H1 (cell line): Measurements from ENCODE around the gene NEURL4. TPM values are rescaled to one million over a fixed set of nuclear protein-coding genes. Genes with fewer than 3 reads are reported as not detected.
A peak's percentile ranks its signal among the peaks of the same experiment; 100 is the strongest.

Experiments
- CTCF ChIA-PET: fragments of 300-600 bp; sonication (Branson Sonifier 250); formaldehyde crosslinking; loops from one replicate; lab custom pipeline; 2021; ENCODE audit not compliant: partially characterized antibody; lab: Charles Lee
- POLR2A ChIA-PET: fragments of 300-600 bp; sonication (Branson Sonifier 250); formaldehyde crosslinking; loops from one replicate; lab custom pipeline; 2021; ENCODE audit warnings: inconsistent platforms; ENCODE audit not compliant: partially characterized antibody; lab: Charles Lee
- DNase-seq, 2 experiments: peaks; one replicate each; pipeline versions ENCODE4 v3.0.0 to v3.0.0-alpha.2; 2010 to 2022; ENCODE audit warnings: low spot score in 2 of 2, low read depth in 1 of 2, mixed read lengths in 1 of 2
- FAIRE-seq: peaks from 2 replicates; lab custom pipeline; 2011; peaks lifted over from hg19 to GRCh38; lab: Jason Lieb, UNC
- H2AFZ ChIP-seq: 2 replicates; pipeline ENCODE4 v1.8.1; 2012; ENCODE audit warnings: low read length, inconsistent platforms
- H2AK5ac ChIP-seq: 2 replicates; pipeline ENCODE4 v1.6.1; 2013; ENCODE audit warnings: low read depth, low read length
- H2BK120ac ChIP-seq: replicated peaks from 2 replicates; pipeline ENCODE3; 2013; ENCODE audit warnings: low read depth, low read length, inconsistent platforms
- H2BK12ac ChIP-seq: 2 replicates; pipeline ENCODE4 v1.6.1; 2013; ENCODE audit warnings: low read depth, low read length
- H2BK15ac ChIP-seq: 2 replicates; pipeline ENCODE4 v1.6.1; 2013; ENCODE audit warnings: low read length
- H2BK20ac ChIP-seq: 2 replicates; pipeline ENCODE4 v1.6.1; 2013; ENCODE audit warnings: low read length
- H2BK5ac ChIP-seq: 2 replicates; pipeline ENCODE4 v1.6.1; 2013; ENCODE audit warnings: low read depth, low read length
- H3K14ac ChIP-seq: 2 replicates; pipeline ENCODE4 v1.6.1; 2013; ENCODE audit warnings: inconsistent platforms; ENCODE audit not compliant: insufficient read length
- H3K18ac ChIP-seq: 2 replicates; pipeline ENCODE4 v1.6.1; 2013; ENCODE audit warnings: low read length; ENCODE audit errors: extremely low read depth
- H3K23ac ChIP-seq: 2 replicates; pipeline ENCODE4 v1.6.1; 2013; ENCODE audit warnings: inconsistent platforms; ENCODE audit not compliant: insufficient read length
- H3K23me2 ChIP-seq: 2 replicates; pipeline ENCODE4 v1.6.1; 2013; ENCODE audit warnings: low read depth, low read length
- H3K27ac ChIP-seq: 2 replicates; pipeline ENCODE4 v1.6.1; 2011; ENCODE audit warnings: low read depth, low read length, inconsistent platforms
- H3K27me3 ChIP-seq, 4 experiments: replicated peaks in 1 of 4; 1 replicate in 1 of 4; 2 replicates in 3 of 4; pipeline versions ENCODE4 v1.6.1 to v1.8.1; 2011 to 2013; ENCODE audit warnings: low read length in 3 of 4, mild to moderate bottlenecking in 3 of 4, inconsistent platforms in 2 of 4, mixed read lengths in 2 of 4, moderate library complexity in 1 of 4; ENCODE audit not compliant: control insufficient read depth in 3 of 4, insufficient read depth in 3 of 4; ENCODE audit errors: extremely low read depth in 1 of 4
- H3K36me3 ChIP-seq, 4 experiments: 2 replicates each; pipeline versions ENCODE4 v1.6.1 to v1.8.1; 2011 to 2013; ENCODE audit warnings: mild to moderate bottlenecking in 4 of 4, low read length in 3 of 4, moderate library complexity in 2 of 4, control low read depth in 1 of 4, inconsistent platforms in 1 of 4; ENCODE audit not compliant: insufficient read depth in 4 of 4, control insufficient read depth in 2 of 4
- H3K4ac ChIP-seq: replicated peaks from 2 replicates; pipeline ENCODE3; 2013; ENCODE audit warnings: low read length, low read depth, mixed read lengths, inconsistent platforms; ENCODE audit not compliant: insufficient read length
- H3K4me1 ChIP-seq, 4 experiments: replicated peaks in 1 of 4; 1 replicate in 1 of 4; 2 replicates in 3 of 4; pipeline versions ENCODE4 v1.6.1 to v1.8.1; 2011 to 2013; ENCODE audit warnings: low read length in 3 of 4, inconsistent platforms in 2 of 4, mixed read lengths in 1 of 4; ENCODE audit not compliant: insufficient read depth in 4 of 4, control insufficient read depth in 3 of 4
- H3K4me2 ChIP-seq, 2 experiments: 2 replicates each; pipeline versions ENCODE4 v1.6.1 to v1.8.1; 2011 to 2013; ENCODE audit warnings: low read depth in 2 of 2, low read length in 2 of 2, control low read depth in 1 of 2, inconsistent platforms in 1 of 2, mild to moderate bottlenecking in 1 of 2; ENCODE audit not compliant: insufficient read depth in 1 of 2
- H3K4me3 ChIP-seq, 4 experiments: fragments of 200-600, 300-600 bp in 1 of 4; sonication (generic), shearing (Covaris generic), sonication (Bioruptor Twin) in 1 of 4; 2 replicates each; pipeline versions ENCODE4 v1.5.1 to v1.8.1; 2011 to 2016; ENCODE audit warnings: low read length in 4 of 4, low read depth in 3 of 4, control low read depth in 2 of 4, inconsistent platforms in 2 of 4, mild to moderate bottlenecking in 2 of 4, mixed read lengths in 1 of 4, moderate library complexity in 1 of 4; ENCODE audit not compliant: insufficient read depth in 2 of 4; ENCODE audit errors: extremely low read depth in 1 of 4
- H3K56ac ChIP-seq: replicated peaks from 2 replicates; pipeline ENCODE3; 2013; ENCODE audit warnings: low read depth, mild to moderate bottlenecking, mixed read lengths, low read length, inconsistent platforms; ENCODE audit not compliant: insufficient read length
- H3K79me1 ChIP-seq: 2 replicates; pipeline ENCODE4 v1.6.1; 2013; ENCODE audit warnings: low read depth, low read length, control low read depth
- H3K79me2 ChIP-seq, 2 experiments: 2 replicates each; pipeline versions ENCODE4 v1.6.1 to v1.8.1; 2012 to 2013; ENCODE audit warnings: low read length in 2 of 2, mild to moderate bottlenecking in 2 of 2, inconsistent platforms in 1 of 2; ENCODE audit not compliant: insufficient read depth in 2 of 2, control insufficient read depth in 1 of 2
- H3K9ac ChIP-seq, 4 experiments: replicated peaks in 1 of 4; 1 replicate in 1 of 4; 2 replicates in 3 of 4; pipeline versions ENCODE4 v1.6.1 to v1.8.1; 2011 to 2013; ENCODE audit warnings: low read depth in 3 of 4, low read length in 3 of 4, control low read depth in 2 of 4, mild to moderate bottlenecking in 2 of 4, moderate library complexity in 2 of 4, inconsistent platforms in 1 of 4; ENCODE audit errors: extremely low read depth in 1 of 4
- H3K9me3 ChIP-seq, 2 experiments: 2 replicates each; pipeline versions ENCODE4 v1.6.1 to v1.8.1; 2012 to 2013; ENCODE audit warnings: mild to moderate bottlenecking in 2 of 2, moderate library complexity in 2 of 2, control low read depth in 1 of 2, inconsistent platforms in 1 of 2, low read depth in 1 of 2, low read length in 1 of 2, mixed read lengths in 1 of 2; ENCODE audit not compliant: insufficient read depth in 2 of 2
- H4K20me1 ChIP-seq, 2 experiments: replicated peaks in 1 of 2; 2 replicates each; pipeline versions ENCODE3 to v1.8.1; 2011 to 2013; ENCODE audit warnings: inconsistent platforms in 2 of 2, low read length in 2 of 2, mild to moderate bottlenecking in 1 of 2; ENCODE audit not compliant: insufficient read depth in 2 of 2, control insufficient read depth in 1 of 2
- H4K5ac ChIP-seq: 2 replicates; pipeline ENCODE4 v1.6.1; 2013; ENCODE audit warnings: low read length, low read depth, mixed read lengths, inconsistent platforms; ENCODE audit not compliant: insufficient read length
- H4K8ac ChIP-seq: 2 replicates; pipeline ENCODE4 v1.8.0; 2013; ENCODE audit warnings: mild to moderate bottlenecking, moderate library complexity, low read length, inconsistent platforms; ENCODE audit not compliant: insufficient read depth; ENCODE audit errors: extremely low read depth
- H4K91ac ChIP-seq: replicated peaks from 2 replicates; pipeline ENCODE3; 2013; ENCODE audit warnings: low read length, mixed read lengths, inconsistent platforms; ENCODE audit not compliant: insufficient read length
- BCL11A ChIP-seq, 2 experiments: IDR thresholded peaks; one replicate each; pipeline ENCODE4 v1.6.1; 2011; ENCODE audit warnings: low read depth in 2 of 2, low read length in 2 of 2, mild to moderate bottlenecking in 2 of 2
- CHD2 ChIP-seq: IDR thresholded peaks from 2 replicates; pipeline ENCODE4 v1.6.1; 2012; ENCODE audit warnings: low read length, improper control_type of control experiment
- CREB1 ChIP-seq: IDR thresholded peaks from 2 replicates; pipeline ENCODE4 v1.6.1; 2012; ENCODE audit warnings: inconsistent platforms
- PHF8 ChIP-seq: fragments of 200-600 bp; sonication (generic); conservative IDR thresholded peaks from 2 replicates; pipeline ENCODE4 v1.7.1; 2012; ENCODE audit warnings: low read depth, mild to moderate bottlenecking, inconsistent platforms, low read length, moderate library complexity
- TCF12 ChIP-seq: IDR thresholded peaks from 2 replicates; pipeline ENCODE4 v1.6.1; 2011; ENCODE audit warnings: low read depth, mild to moderate bottlenecking, low read length
- WGBS, 2 experiments: shearing (Covaris generic) in 1 of 2; methylation state at CpG; one replicate each; pipeline versions ENCODE4 v1.1.6 to v1.1.7; 2013 to 2015; ENCODE audit warnings: low lambda C conversion rate in 2 of 2, mixed read lengths in 2 of 2, inconsistent platforms in 1 of 2, low coverage in 1 of 2, missing lambda C conversion rate in 1 of 2; ENCODE audit not compliant: insufficient replicate concordance in 2 of 2, insufficient coverage in 1 of 2, insufficient read length in 1 of 2; ENCODE audit errors: extremely low coverage in 1 of 2, missing lambda C conversion rate in 1 of 2; 5-methylcytosine and 5-hydroxymethylcytosine counted together
- polyA plus RNA-seq, 7 experiments: library from polyadenylated mRNA; depleted of rRNA in 3 of 7; stranded (reverse) in 5 of 7; unstranded in 2 of 7; fragments of >200 nt in 5 of 7; fragments of 200-250 nt in 2 of 7; gene quantifications; 1 replicate in 5 of 7; 2 replicates in 1 of 7; 4 replicates in 1 of 7; pipeline versions ENCODE4 v1.2.1 to v1.2.3, GENCODE V29; 2011 to 2013; ENCODE audit warnings: missing spikeins in 2 of 7, mixed read lengths in 2 of 7
- total RNA-seq: library from RNA; stranded (reverse); fragmentation: NEBNext Ultra II Directional; extraction: Animal tissue kit (Norgen Biotek cat#: 25700); gene quantifications from 2 replicates; pipeline ENCODE4 v1.2.1, GENCODE V29; 2021
- TF ChIP-seq, protein P1 (sequence below): IDR thresholded peaks from 2 replicates; pipeline ENCODE4 v1.6.1; 2012; ENCODE audit warnings: inconsistent platforms
- TF ChIP-seq, protein P2 (sequence below), 3 experiments: IDR thresholded peaks; 1 replicate in 2 of 3; 2 replicates in 1 of 3; pipeline versions ENCODE4 v1.5.1 to v1.6.1; 2011; ENCODE audit warnings: low read length in 3 of 3, mild to moderate bottlenecking in 3 of 3, inconsistent platforms in 2 of 3, low read depth in 1 of 3, moderate library complexity in 1 of 3; ENCODE audit not compliant: insufficient read depth in 1 of 3; ENCODE audit errors: control extremely low read depth in 1 of 3

Gene NEURL4
- total and polyA plus RNA-seq, 2 of the 8 experiments (the other 6 are each of a cell fraction or from before 2014, with no cell fraction given), result 29.6 to 46.8 TPM

DNA sequence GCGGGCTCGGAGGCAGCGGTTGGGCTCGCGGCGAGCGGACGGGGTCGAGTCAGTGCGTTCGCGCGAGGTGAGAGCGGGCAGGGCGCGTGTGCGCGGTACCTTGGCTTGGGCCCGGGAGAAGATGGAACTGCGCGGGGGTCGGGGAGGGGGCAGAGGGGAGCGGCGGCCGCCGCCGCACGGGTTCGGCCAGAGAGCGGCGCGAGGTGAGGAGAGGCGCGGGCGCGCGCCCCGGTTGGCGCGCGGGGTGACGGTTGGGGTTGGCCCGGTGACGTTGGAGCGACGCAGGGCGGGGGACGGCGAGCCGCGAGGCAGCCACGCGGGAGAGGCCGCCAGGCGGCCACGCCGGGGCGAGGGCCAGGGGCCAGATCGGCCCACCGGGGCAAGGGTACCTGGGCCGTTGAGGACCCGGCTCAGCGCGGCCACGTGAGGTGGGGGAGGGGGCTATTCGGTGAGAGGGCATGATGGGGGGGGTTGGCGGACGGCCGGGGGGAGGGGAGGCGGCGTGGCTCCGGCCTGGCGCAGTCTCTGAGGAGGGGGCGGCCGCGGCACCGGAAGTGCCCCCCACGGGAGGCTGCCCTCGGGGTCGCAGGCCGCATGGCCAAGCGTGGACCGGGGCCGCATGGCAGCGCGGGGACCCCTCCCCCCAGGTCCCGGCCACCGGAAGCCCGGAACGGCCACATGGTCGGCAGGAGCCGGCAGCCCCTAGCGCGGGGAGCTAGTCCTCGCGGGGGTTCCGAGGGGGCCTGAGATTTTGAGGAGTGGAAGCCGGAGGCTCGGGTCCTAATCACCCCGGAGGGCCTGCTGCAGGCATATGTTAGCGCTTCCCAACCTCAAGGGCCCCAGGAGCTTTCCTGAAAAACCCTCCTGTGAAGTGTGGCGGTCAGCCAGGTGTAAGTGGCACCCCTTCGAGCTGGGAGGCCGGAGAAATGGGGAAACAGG, 21.2 kb downstream of the NEURL4 start:
- H2BK20ac ChIP-seq, result 0 out of 2 replicates have a peak overlapping the region, but pooled peaks have one; percentile 32
- 6% methylated on average over 19 of the region's 104 CpGs; no CpG with 5 or more reads in 1 of the 2 experiments for WGBS, 2 experiments
- peak overlapping the region; percentile 87 to 97 (median 90) for H3K4me3 ChIP-seq
- no peaks in the 10 kb centered on the region for H3K27me3 ChIP-seq
- peak overlapping the region; percentile 70 for H2BK120ac ChIP-seq
- peaks cover 10% of the 10 kb centered on the region for H3K23me2 ChIP-seq
- peaks cover 17 to 35% of the 10 kb centered on the region in 2 experiments for H3K79me2 ChIP-seq
- H3K18ac ChIP-seq, result peak overlapping the region; percentile 97
- H3K4me1 ChIP-seq, result peaks cover 0 to 14% (median 6%) of the 10 kb centered on the region in 4 experiments; a peak in 5 of 7 replicates
- H3K23ac ChIP-seq, result no peak overlapping the region
- H2AK5ac ChIP-seq, result peak overlapping the region; percentile 96; the same call in 1 of the 2 replicates
- no peaks in the 10 kb centered on the region for H3K9me3 ChIP-seq
- peak overlapping the region; percentile 94 to 100 (median 98) for H3K9ac ChIP-seq
- 0 out of 2 replicates have a peak overlapping the region, but pooled peaks have one; percentile 88 for H2BK15ac ChIP-seq
- H4K91ac ChIP-seq, result peak overlapping the region; percentile 88
- no peak overlapping the region for H2AFZ ChIP-seq
- H4K20me1 ChIP-seq, result peaks cover 21 to 24% of the 10 kb centered on the region in 2 experiments
- peak in 1 of 2 experiments; percentile 72 for DNase-seq
- peak overlapping the region; percentile 72 for H4K5ac ChIP-seq
- ChIA-PET POLR2A (interaction anchor here (0.6 to 11.3 kb wide), 26 partner anchors 9 to 263 kb away, joined by 3 to 223 read pairs (median 6); partner anchors contain the start of genes ACAP1, CLDN7, CTDNEP1 and GABARAP), CTCF (interaction anchor here (0.6 to 4.5 kb wide), 8 partner anchors 11 to 262 kb away, joined by 3 to 22 read pairs (median 3); partner anchors contain the start of gene ASGR1)
- H3K36me3 ChIP-seq, result peaks cover 27 to 35% (median 32%) of the 10 kb centered on the region in 4 experiments
- peak overlapping the region; percentile 94 for H3K56ac ChIP-seq
- H3K4ac ChIP-seq, result peak overlapping the region; percentile 99
- no peak for FAIRE-seq
- H2BK5ac ChIP-seq, result peak overlapping the region; percentile 97
- peaks cover 8% of the 10 kb centered on the region for H3K79me1 ChIP-seq
- H4K8ac ChIP-seq, result peak overlapping the region; percentile 88
- H3K14ac ChIP-seq, result no peak overlapping the region
- peak overlapping the region; percentile 88 to 99 for H3K4me2 ChIP-seq
- peak overlapping the region; percentile 92 for H3K27ac ChIP-seq
- H2BK12ac ChIP-seq, result no peak overlapping the region
- TF ChIP-seq BCL11A (IDR thresholded peaks at IDR 0.05; ENCODE audit: low read depth in 2 of 2, low read length in 2 of 2) (no peak), CHD2 (no peak), PHF8 (peak; percentile 49), CREB1 (peak; percentile 76), TCF12 (no peak)
- TF ChIP-seq, protein P1, sequence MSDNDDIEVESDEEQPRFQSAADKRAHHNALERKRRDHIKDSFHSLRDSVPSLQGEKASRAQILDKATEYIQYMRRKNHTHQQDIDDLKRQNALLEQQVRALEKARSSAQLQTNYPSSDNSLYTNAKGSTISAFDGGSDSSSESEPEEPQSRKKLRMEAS, result peak; percentile 98
- TF ChIP-seq, protein P2, sequence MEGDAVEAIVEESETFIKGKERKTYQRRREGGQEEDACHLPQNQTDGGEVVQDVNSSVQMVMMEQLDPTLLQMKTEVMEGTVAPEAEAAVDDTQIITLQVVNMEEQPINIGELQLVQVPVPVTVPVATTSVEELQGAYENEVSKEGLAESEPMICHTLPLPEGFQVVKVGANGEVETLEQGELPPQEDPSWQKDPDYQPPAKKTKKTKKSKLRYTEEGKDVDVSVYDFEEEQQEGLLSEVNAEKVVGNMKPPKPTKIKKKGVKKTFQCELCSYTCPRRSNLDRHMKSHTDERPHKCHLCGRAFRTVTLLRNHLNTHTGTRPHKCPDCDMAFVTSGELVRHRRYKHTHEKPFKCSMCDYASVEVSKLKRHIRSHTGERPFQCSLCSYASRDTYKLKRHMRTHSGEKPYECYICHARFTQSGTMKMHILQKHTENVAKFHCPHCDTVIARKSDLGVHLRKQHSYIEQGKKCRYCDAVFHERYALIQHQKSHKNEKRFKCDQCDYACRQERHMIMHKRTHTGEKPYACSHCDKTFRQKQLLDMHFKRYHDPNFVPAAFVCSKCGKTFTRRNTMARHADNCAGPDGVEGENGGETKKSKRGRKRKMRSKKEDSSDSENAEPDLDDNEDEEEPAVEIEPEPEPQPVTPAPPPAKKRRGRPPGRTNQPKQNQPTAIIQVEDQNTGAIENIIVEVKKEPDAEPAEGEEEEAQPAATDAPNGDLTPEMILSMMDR (IDR thresholded peaks at IDR 0.05; ENCODE audit: control extremely low read depth in 1 of 3, insufficient read depth in 1 of 3, low read depth in 1 of 3, low read length in 3 of 3), result 0 out of 4 replicates have a peak, but pooled peaks of 1 of the 3 experiments have one; percentile 8
